Limb (tissue), 2 donors: Measurements from ENCODE around the gene ATP2C1.

Experiments used
- DNase-seq, 2 donors: peaks; one replicate each; pipeline ENCODE4 v3.0.0-alpha.2; 2016; ENCODE audit errors: extremely low spot score in 2 of 2

ATP2C1 gene

DNA sequence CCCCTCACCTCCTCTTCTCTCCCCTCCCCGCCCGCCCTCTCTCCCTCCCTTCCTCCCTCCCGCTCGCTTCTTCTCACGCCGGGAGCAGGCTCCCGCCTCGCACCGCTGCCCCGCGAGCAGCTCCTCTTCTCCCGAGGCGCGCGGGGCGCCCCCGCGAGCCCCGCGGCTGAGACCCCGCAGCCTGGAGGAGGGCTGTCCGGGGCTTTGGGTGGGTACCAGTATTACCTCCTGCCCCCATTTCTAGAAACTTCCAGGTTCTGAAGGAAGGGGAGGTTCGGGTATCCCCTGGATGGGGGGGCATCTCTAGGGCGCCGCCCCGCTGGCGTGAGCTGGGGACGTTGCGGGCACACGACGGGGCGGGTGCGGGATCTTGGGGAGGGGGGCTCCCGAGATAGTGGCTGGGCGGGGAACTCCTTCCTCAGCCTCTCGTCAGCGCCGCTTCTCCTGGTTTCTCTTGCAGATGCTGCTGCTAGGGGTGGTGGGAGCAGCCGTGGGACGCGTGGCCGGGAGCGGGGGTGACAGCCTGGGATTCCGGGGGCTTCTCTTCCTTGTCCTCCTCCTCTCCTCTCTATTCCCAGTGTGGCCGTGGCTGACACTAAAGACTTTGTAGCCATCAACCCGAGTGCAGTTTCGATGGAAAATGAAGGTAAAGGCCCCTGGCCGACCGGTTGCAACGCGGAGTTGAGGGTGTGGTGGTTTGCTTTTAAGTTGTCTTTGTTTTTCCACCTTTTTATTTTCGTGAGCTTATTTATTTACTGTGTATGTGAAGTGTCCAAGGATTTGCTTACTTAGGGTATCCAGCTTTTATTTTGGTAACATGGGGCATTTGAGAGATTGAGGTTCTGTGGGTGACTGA is 474 bp downstream of the ATP2C1 start:
- DNase-seq = peak; percentile 48 to 78

DNA sequence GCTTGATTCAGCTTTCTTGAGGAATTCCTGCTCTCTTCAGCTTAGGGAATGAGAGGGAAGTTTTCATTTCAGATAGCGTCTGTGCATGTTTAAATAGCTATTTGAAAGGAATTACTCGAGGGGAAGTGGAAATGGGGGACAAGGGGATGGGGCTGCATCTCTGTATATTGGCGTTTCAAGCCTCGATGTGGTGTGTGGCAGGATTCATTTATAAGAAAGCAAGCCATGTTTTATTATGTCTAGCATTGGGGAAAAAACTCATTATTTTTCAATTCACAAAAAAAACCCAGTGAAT is 1.0 kb downstream of the ATP2C1 start:
- no peak for DNase-seq

DNA sequence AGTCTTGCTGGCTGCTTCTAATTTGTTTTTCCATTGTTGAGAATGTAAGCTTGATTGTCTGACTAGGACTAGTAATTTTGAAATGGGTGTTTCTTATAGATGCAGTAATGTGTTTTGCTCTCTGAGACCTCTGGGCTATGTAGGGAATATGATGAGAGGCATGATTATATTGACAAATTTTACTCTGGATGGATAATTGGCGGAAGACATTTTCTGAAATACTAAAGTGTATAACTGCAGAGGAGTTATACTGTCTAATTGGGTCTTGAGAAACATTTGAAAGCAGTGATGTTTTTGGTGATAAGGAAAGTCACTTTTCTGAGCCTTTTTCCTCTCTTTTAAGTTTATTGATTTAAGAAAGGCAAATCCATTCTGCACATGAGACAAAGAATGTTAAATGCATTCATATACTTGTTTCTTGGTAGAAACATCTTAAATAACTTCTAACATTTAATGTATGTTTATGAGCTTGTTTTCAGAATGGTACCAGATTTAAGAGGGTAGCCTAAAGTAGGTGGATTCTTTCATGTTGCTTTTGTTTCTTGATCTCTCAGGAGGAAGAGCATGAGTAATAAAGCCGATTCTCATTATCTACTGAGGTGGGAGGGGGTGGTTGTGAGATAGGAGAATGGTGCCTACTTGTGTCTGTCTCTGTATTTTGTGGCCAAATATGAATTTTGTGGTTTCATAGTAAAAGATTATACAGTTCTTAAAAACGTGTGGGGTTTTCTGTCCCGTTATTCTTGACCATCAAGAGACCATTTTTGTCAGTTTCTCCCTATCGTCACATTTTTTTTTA is 2.0 kb downstream of the ATP2C1 start:
- DNase-seq = no peak

DNA sequence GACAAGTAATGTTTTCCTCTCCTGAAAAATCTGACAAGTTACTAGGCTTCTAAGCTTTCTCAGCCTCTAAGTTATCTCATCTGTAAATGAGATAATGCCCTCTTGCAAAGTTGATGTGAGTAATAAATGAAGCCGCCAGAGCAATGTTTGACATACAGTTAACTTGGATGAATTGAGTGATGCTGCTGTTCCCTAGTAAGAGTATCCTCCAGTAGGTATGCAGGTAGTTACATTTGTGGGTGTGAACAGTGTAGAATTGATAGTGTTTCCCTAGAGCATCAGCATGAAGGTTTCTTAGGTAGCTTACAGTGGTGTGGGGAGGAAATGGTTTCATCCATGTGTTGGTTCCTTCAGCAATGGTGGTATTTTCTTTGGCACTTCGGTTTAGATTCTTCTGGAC is 3.4 kb downstream of the ATP2C1 start:
- no peak for DNase-seq

DNA sequence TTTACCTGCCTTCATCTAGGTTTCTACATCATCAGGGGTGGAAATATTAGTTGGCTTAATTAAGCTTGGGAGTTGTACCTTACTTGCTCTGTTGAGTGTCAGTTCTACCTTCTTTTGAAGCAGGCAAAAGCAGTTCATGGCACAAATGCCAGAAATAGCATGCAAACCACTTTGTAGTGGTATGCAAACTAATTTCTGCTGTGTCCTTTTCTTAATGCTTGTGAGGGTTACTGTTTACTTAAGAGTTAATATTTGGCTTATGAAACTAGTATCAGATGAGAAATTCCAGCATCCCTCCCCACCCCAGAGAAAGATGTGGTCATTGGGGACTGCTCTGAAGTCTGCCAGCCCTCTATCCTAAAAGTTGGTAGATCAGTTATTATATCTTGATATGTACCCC is 7.1 kb downstream of the ATP2C1 start:
- no peak for DNase-seq

DNA sequence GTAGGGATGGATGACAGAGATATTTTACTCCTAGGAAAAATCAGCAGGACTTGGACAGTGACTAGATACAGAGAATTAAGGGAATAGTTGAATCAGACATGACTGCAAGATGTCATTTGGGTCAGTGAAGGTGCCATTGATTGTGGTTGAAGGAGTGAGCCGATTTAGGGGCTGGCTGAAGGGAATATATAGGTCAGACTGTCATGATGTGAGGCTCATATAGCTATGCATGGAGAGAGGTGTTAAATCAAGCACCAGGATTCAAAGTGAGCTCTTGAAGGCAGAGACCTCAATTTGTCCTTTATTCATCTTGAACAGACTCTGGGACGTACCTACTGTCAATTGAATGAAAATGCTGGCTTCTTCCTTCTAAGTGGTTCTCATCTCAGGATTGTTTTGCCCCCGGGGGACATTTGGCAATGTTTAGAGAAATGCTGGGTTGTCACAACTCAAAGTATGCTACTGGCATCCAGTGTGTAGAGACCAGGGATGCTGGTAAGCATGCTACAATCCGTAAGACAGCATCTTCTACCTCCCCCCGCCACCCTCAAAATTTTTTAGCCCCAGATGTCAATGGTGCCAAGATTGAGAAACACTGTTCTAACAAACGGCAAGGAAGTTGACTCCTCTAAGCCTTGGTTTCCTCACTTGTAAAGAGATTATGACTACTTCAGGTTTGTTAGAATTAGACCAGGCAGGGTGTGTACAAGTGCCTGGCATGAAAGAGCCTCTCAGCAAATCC is 7.8 kb downstream of the ATP2C1 start:
- no peak for DNase-seq

GRCh38 chr3:130903412-130903908 is 9.6 kb downstream of the ATP2C1 start:
- DNase-seq = no peak

GRCh38 chr3:130904491-130904890 is 10.6 kb downstream of the ATP2C1 start:
- DNase-seq = no peak

- no peak for DNase-seq
Observed at GRCh38 chr3:130905551-130905950, 11.7 kb downstream of the ATP2C1 start.

GRCh38 chr3:130906374-130906995 is 12.6 kb downstream of the ATP2C1 start:
- DNase-seq = no peak

- no peak for DNase-seq
Observed at GRCh38 chr3:130907500-130907899, 13.6 kb downstream of the ATP2C1 start.

DNA sequence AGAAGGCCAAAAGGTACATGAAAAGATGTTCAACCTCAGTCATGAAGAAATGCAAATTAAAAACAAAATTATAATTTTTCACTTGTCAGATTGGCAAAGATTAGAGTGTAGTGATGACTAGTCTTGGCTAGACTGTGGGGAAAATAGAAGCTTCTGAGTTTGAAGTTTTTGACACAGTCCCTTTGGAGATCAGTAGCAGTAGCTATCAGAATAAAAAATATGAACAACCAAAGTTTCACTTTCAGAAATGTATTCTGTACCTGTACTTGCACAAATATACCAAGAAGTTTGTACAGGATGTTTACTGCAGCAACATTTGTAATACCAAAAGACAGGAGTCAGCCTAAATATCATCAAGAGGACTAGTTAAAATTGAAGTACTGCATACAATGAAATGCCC is 14.1 kb downstream of the ATP2C1 start:
- DNase-seq = no peak

GRCh38 chr3:130915567-130916292 is 21.8 kb downstream of the ATP2C1 start:
- DNase-seq = no peak

GRCh38 chr3:130916507-130917167 is 22.8 kb downstream of the ATP2C1 start:
- no peak for DNase-seq

DNA sequence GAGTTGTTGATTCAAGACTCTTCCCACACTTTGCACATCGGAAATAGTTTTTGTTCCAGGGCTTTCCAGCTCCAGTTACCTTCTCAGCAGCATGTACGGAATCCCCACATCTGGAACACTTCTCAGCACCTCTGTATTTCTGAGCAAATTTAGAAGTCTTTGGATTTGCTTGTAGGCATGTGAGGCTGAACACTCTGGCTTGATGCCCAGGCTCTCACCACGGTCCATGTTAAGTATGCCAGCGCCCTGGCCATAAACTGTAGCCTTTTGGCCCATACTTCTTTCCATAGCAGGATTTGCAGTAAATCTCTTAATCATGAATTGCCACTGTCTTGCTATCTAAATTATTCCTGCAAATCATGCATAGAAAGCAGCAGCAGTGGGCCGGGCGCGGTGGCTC is 24.4 kb downstream of the ATP2C1 start:
- DNase-seq = peak in 1 of 2 donors; percentile 28

- no peak for DNase-seq
Observed at GRCh38 chr3:130925628-130926027, 31.7 kb downstream of the ATP2C1 start.

DNA sequence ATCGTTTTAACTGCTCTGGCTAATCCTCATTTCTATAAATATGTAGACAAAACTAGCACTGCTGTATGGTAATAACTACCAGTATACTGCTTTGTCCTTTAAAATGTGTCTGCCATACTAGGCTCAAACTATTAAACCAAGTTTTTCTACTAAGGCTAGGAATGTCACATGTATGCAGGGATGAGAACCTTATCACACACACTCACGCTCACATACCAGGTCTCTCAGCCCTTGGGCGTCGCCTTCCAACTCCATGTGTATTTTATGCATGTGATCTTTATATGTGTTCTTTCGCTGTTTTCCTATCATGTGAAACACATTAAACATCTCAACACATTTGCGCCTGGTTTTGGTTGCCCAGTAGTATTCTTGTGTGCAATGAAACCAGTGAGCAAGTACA is 32.6 kb downstream of the ATP2C1 start:
- no peak for DNase-seq

DNA sequence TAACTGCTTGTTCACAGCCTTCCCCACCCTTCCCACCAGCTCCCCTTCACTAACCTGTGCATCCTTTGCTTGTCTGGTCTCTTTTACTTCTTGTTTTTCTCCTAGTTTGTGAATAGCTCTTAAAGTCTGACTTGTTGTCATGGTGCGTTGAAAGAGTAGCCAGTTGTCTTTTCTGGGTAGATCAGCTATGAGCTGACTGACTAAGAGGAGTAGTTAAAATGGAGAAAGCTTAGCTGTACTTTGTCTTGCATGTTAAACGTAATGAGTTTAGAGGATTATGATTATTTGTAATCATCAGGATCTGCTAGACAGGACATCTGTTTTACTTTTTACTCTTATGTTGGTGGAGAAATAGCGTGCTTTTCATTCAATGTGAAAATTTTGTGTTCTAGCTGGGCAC is 35.9 kb downstream of the ATP2C1 start:
- DNase-seq = no peak

GRCh38 chr3:130932979-130933378 is 39.1 kb downstream of the ATP2C1 start:
- no peak for DNase-seq

GRCh38 chr3:130933801-130934345 is 40.0 kb downstream of the ATP2C1 start:
- DNase-seq = no peak
